HEK293T (cell line): Measurements from ENCODE around the gene TRANK1.
"Not testable (repeated sequence)": the region's sequence is repeated elsewhere in the genome, so short reads cannot be mapped to it uniquely, and the experiment has no call there.

Experiments used
- CTCF ChIA-PET: fragments of 350-600 bp; formaldehyde crosslinking; extraction: SDS; loops from one replicate; lab custom pipeline; 2021; ENCODE audit warnings: antibody characterized with exemption, inconsistent platforms; lab: Yijun Ruan, JAX
- POLR2A ChIA-PET: fragments of 350-600 bp; formaldehyde crosslinking; extraction: SDS; loops from one replicate; lab custom pipeline; 2020; ENCODE audit warnings: antibody characterized with exemption, inconsistent platforms; lab: Yijun Ruan, JAX
- DNase-seq: peaks from one replicate; pipeline ENCODE4 v3.0.0; 2012; ENCODE audit warnings: mixed read lengths; ENCODE audit errors: extremely low spot score
- ARNT ChIP-seq: fragments of 450-650 bp; IDR thresholded peaks from 2 replicates; pipeline ENCODE4 v1.6.1; 2017; ENCODE audit warnings: mild to moderate bottlenecking
- BHLHE40 ChIP-seq: fragments of 450-650 bp; IDR thresholded peaks from 2 replicates; pipeline ENCODE4 v1.6.1; 2016; ENCODE audit warnings: mild to moderate bottlenecking, moderate library complexity, borderline replicate concordance
- CTBP1 ChIP-seq: fragments of 450-650 bp; IDR thresholded peaks from 2 replicates; pipeline ENCODE4 v1.6.1; 2016; ENCODE audit warnings: borderline replicate concordance
- ELF4 ChIP-seq: fragments of 450-650 bp; IDR thresholded peaks from 2 replicates; pipeline ENCODE4 v1.6.1; 2017; ENCODE audit warnings: antibody characterized with exemption
- FOXA1 ChIP-seq: fragments of 450-650 bp; IDR thresholded peaks from 2 replicates; pipeline ENCODE4 v1.6.1; 2016; ENCODE audit warnings: mild to moderate bottlenecking
- FOXK2 ChIP-seq: fragments of 450-650 bp; IDR thresholded peaks from 2 replicates; pipeline ENCODE4 v1.6.1; 2016; ENCODE audit warnings: mild to moderate bottlenecking
- FOXM1 ChIP-seq: fragments of 450-650 bp; IDR thresholded peaks from 2 replicates; pipeline ENCODE4 v1.6.1; 2017; ENCODE audit warnings: mild to moderate bottlenecking, borderline replicate concordance
- HDGF ChIP-seq: fragments of 450-650 bp; IDR thresholded peaks from 2 replicates; pipeline ENCODE4 v1.6.1; 2017; ENCODE audit warnings: antibody characterized with exemption, borderline replicate concordance
- L3MBTL2 ChIP-seq: fragments of 450-650 bp; conservative IDR thresholded peaks from 2 replicates; pipeline ENCODE4 v1.6.1; 2016; ENCODE audit warnings: mild to moderate bottlenecking
- LEF1 ChIP-seq: fragments of 450-650 bp; IDR thresholded peaks from 2 replicates; pipeline ENCODE4 v1.6.1; 2017; ENCODE audit warnings: mild to moderate bottlenecking, borderline replicate concordance
- NFRKB ChIP-seq: fragments of 450-650 bp; IDR thresholded peaks from 2 replicates; pipeline ENCODE4 v1.6.1; 2016; ENCODE audit warnings: mild to moderate bottlenecking, moderate library complexity
- SP1 ChIP-seq: fragments of 450-650 bp; IDR thresholded peaks from 2 replicates; pipeline ENCODE4 v1.6.1; 2017
- SUZ12 ChIP-seq: fragments of 450-650 bp; IDR thresholded peaks from 2 replicates; pipeline ENCODE4 v1.6.1; 2016; ENCODE audit warnings: mild to moderate bottlenecking
- TARDBP ChIP-seq: fragments of 450-650 bp; IDR thresholded peaks from 2 replicates; pipeline ENCODE4 v1.6.1; 2016
- ZNF384 ChIP-seq: fragments of 450-650 bp; IDR thresholded peaks from 2 replicates; pipeline ENCODE4 v1.6.1; 2016
- TF ChIP-seq, protein P1 (sequence below): fragments of 450-650 bp; IDR thresholded peaks from 2 replicates; pipeline ENCODE4 v1.6.1; 2016

Gene TRANK1

DNA sequence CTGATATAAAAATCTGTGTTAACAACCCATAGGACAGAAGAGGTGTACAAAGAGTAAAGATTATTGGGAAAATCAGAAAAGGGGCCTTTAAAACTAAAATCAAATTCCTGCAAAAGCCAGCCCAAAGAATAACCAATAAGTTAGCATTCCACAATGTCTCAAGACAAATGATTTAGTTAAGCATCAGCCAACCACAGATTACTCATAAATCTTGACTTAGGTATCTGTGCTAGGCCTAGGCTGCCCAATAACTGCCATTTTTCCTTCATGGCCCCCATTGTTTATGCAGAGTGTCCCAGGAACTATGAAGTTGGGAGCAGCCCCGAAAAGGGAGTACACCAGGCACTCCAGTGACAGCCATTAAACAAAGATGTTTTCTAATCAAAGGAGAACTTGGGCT, 7.4 kb downstream of the TRANK1 start:
- TF ChIP-seq ARNT: no peak
- TF ChIP-seq SP1: no peak
- TF ChIP-seq ZNF384: no peak
- TF ChIP-seq, protein P1, sequence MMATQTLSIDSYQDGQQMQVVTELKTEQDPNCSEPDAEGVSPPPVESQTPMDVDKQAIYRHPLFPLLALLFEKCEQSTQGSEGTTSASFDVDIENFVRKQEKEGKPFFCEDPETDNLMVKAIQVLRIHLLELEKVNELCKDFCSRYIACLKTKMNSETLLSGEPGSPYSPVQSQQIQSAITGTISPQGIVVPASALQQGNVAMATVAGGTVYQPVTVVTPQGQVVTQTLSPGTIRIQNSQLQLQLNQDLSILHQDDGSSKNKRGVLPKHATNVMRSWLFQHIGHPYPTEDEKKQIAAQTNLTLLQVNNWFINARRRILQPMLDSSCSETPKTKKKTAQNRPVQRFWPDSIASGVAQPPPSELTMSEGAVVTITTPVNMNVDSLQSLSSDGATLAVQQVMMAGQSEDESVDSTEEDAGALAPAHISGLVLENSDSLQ: no peak
- no peak for TF ChIP-seq HDGF
- no peak for TF ChIP-seq SUZ12
- no peak for TF ChIP-seq FOXA1
- TF ChIP-seq BHLHE40: no peak
- no peak for TF ChIP-seq CTBP1
- TF ChIP-seq FOXM1: no peak
- TF ChIP-seq FOXK2: no peak
- no peak for TF ChIP-seq LEF1
- no peak for TF ChIP-seq ELF4
- no peak for TF ChIP-seq NFRKB
- DNase-seq: no peak
- ChIA-PET CTCF (no interaction called here), POLR2A (no interaction called here)

DNA sequence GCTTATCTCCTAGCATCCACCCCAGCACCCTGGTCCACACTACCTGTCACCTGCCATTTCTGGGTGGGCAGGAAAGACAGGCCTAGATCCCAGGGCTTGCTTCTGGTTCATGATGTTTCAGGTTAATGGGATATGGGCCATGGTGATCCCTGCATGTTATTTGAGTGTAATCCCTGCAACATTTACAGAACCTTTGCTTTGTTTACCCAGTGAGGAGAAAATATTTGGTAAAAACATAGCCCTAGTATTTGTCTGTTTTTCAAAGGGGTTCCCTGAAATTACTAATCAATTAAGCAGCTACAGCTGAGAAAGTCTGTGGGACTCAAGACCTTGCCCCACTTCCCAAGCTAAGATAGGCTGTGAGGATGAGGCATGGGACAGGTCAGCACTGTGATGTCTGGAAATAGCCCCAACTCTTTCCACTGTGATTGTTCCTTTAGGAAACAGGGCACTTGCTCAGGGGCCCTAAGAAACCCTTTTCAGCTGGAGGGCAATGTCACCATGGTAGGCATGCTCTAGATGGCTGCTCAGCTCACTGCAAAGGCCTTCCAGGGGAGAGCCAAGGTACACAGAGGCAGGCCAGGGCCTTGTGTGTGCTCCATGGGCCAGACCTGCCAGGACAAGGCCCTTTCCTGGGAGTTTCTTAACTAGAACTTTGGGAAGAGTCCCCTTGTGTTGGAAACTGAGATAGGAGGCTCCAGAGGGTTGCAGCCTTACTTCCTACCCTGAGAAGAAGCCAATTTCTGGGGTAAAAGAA, 11.1 kb downstream of the TRANK1 start:
- DNase-seq: no peak
- TF ChIP-seq HDGF (no peak), SUZ12 (no peak), NFRKB (no peak), FOXM1 (no peak), ELF4 (no peak), TARDBP (no peak), FOXK2 (no peak), LEF1 (no peak), BHLHE40 (no peak), L3MBTL2 (no peak), ZNF384 (no peak), ARNT (no peak), SP1 (no peak), FOXA1 (no peak), CTBP1 (no peak)
- TF ChIP-seq, protein P1: no peak
- ChIA-PET POLR2A (interaction anchor here (0.7 kb wide), 1 partner anchor 16 kb away, joined by 3 read pairs; no protein-coding TSS in a partner anchor), CTCF (interaction anchor here (1.5 kb wide), 1 partner anchor 25 kb away, joined by 6 read pairs; no protein-coding TSS in a partner anchor)

DNA sequence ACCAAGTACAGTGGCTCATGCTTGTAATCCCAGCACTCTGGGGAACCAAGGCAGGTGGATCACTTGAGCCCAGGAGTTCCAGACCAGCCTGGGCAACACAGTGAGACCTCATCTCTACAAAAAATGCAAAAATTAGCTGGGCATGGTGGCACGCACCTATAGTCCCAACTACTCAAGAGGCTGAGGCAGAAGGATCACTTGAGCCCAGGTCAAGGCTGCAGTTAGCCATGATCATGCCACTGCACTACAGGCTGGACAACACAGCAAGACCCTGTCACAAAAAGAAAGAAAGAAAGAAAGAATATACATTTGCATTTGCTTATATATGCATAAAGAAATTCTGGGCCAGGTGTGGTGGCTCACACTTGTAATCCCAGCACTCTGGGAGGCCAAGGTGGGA, 13.4 kb downstream of the TRANK1 start:
- DNase-seq, CTCF ChIA-PET, POLR2A ChIA-PET: not testable (repeated sequence)

DNA sequence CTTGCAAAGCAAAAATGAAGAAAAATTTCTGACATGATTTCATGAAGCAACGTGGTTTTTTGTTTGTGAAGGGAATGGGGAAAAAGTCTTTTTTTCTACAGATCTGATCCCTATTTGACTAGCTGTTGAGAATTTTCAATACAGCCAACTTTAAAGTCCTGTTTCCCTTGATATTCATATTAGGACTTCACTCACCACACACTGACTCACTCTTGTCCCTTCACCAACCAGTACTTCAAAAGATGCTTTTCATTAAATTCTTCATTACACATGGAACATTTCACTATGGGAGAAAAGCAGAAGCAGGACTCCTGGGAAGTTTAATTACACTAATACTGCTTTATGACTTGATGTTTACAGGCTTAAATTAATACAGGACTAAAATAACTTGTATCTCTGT, 16.6 kb downstream of the TRANK1 start:
- TF ChIP-seq SUZ12 (no peak), SP1 (no peak), LEF1 (no peak), CTBP1 (no peak), L3MBTL2 (no peak), FOXK2 (no peak), ARNT (no peak), NFRKB (no peak), HDGF (no peak)
- ChIA-PET CTCF (no interaction called here), POLR2A (no interaction called here)
- DNase-seq: no peak

DNA sequence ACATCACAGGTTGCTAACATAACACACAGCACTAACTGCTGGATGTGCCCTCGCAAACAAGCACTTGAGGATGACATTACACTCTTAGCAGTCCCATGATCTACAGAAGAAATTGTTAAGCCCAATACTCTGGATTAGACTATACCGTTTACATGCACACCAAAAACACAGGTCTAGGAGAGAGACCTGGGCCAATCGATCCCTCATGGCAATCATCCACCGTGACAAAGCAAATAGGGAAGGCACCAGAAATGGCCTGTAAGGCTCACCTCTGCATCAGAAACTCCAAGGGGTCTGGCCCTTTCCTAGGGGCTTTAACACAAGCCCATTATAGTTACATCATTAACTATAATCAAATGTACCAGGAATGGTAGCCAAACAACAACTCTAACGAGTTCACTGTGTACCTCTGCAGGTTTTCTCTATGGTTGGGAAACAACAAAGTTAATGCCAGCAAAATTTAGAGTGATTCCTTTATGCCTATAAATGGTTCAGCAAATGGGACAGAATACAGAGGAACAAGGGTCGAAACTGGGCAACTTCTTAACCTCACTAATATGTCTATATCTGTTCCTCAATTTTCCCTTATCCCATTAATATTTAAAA, 18.5 kb downstream of the TRANK1 start:
- CTCF ChIA-PET: no interaction called here
- DNase-seq: no peak
- POLR2A ChIA-PET: no interaction called here
- TF ChIP-seq SUZ12: no peak
- no peak for TF ChIP-seq FOXK2
- TF ChIP-seq ELF4: no peak
- TF ChIP-seq BHLHE40: no peak
- no peak for TF ChIP-seq TARDBP
- no peak for TF ChIP-seq LEF1
- TF ChIP-seq ARNT: no peak
- no peak for TF ChIP-seq NFRKB

DNA sequence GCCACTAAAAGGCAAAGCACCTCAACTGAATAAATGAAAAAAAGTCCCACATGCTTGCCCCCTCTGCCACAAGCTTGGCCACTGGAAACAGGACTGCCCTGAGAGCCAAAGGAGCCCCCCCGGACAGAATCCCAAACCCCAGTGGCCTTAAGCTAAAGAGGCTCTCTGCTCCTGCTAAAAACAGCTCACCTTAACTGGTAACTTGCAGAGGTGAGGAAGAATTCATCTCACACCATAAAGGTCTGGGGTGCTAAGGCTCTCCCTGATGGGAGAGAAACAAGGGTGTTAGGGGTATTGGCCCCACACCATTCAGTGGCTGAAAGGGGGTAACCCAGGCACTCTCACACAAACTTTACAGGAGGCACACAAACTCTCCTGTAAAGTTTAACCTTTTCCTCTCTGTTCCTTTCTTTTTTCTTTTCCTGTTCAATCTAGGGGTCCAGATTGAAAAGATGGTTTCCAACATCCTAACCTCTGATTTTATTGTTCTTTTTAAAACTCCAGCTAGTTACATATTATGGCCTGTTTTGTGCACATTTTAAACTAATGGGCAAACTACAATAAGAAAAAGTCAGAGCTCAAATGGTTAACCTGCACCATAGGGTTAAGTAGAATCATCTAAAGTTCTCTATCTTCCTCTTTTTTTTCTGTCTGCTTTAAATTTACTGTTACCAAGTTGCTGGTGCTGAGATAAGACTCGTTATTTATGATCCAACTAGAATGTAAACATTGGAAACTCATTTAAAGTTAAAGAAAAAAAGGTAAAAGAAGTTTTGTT, 19.9 kb downstream of the TRANK1 start:
- POLR2A ChIA-PET: no interaction called here
- no peak for DNase-seq

More for the DNA sequence above, 19.9 kb downstream of the TRANK1 start:
- CTCF ChIA-PET: no interaction called here
- no peak for TF ChIP-seq FOXK2
